Heart left ventricle (tissue), 16 donors: Measurements from ENCODE around the gene MAG. TPM values are rescaled to one million over a fixed set of nuclear protein-coding genes. Genes with fewer than 3 reads are reported as not detected.

Experiments used
- ATAC-seq, 4 donors: fragments of 200-7000 bp; cut with Tn5 transposase; one replicate each; pipeline ENCODE4 v1.9.1; 2020 to 2022; ENCODE audit warnings: moderate library complexity in 4 of 4, mild to moderate bottlenecking in 3 of 4, moderate number of reproducible peaks in 1 of 4
- DNase-seq, 5 donors: peaks; one replicate each; pipeline ENCODE4 v3.0.0-alpha.2; 2020
- H3K27ac ChIP-seq, 12 donors: fragments of 200-600 bp; sonication (generic) in 4 of 12; one replicate each; pipeline versions ENCODE4 v1.5.0 to v1.8.0; 2016 to 2022; ENCODE audit warnings: mild to moderate bottlenecking in 2 of 12
- H3K27me3 ChIP-seq, 9 donors: fragments of 200-600 bp; sonication (generic) in 2 of 9; one replicate each; pipeline versions ENCODE4 v1.5.1 to v1.8.0; 2016 to 2022; ENCODE audit warnings: mild to moderate bottlenecking in 3 of 9
- H3K36me3 ChIP-seq, 9 donors: fragments of 200-600 bp; sonication (generic) in 2 of 9; one replicate each; pipeline versions ENCODE4 v1.5.0 to v1.8.0; 2018 to 2022; ENCODE audit warnings: mild to moderate bottlenecking in 2 of 9
- H3K4me1 ChIP-seq, 12 donors: fragments of 200-600 bp; sonication (generic) in 4 of 12; one replicate each; pipeline versions ENCODE4 v1.5.0 to v1.8.0; 2016 to 2022; ENCODE audit warnings: mild to moderate bottlenecking in 3 of 12
- H3K4me3 ChIP-seq, 12 donors: fragments of 200-600 bp; sonication (generic) in 4 of 12; one replicate each; pipeline versions ENCODE4 v1.5.0 to v1.8.0; 2017 to 2022; ENCODE audit warnings: mild to moderate bottlenecking in 9 of 12, moderate library complexity in 4 of 12
- H3K9me3 ChIP-seq, 12 donors: fragments of 200-600 bp; sonication (generic) in 4 of 12; one replicate each; pipeline versions ENCODE4 v1.5.0 to v1.8.0; 2016 to 2022; ENCODE audit warnings: mild to moderate bottlenecking in 1 of 12
- CTCF ChIP-seq, 12 donors: fragments of 200-600 bp; sonication (generic) in 4 of 12; IDR thresholded peaks; one replicate each; pipeline versions ENCODE4 v1.5.0 to v1.8.0; 2018 to 2022; ENCODE audit warnings: antibody characterized with exemption in 12 of 12, mild to moderate bottlenecking in 5 of 12
- POLR2A ChIP-seq, 2 donors: fragments of 450-650 bp; IDR thresholded peaks; one replicate each; pipeline ENCODE4 v1.6.1; 2017; ENCODE audit warnings: antibody characterized with exemption in 2 of 2, mild to moderate bottlenecking in 2 of 2, moderate library complexity in 2 of 2
- WGBS, 4 donors: extraction: QIAGEN DNeasy Blood & Tissue Kit in 2 of 4; methylation state at CpG; one replicate each; pipeline versions ENCODE4 v1.1.5 to v1.1.7; 2013 to 2018; 5-methylcytosine and 5-hydroxymethylcytosine counted together
- intact Hi-C, 10 donors: fragments of 100-400 bp; cut with DNase I; formaldehyde crosslinking; loops; one replicate each; pipeline versions ENCODE4 v1.11.1 to v1.14.2; 2022
- polyA plus RNA-seq, 2 donors: library from polyadenylated mRNA; stranded (reverse); fragments of 200-250 nt; gene quantifications; one replicate each; pipeline ENCODE4 v1.2.3, GENCODE V29; 2013
- total RNA-seq, 9 donors: library from RNA; depleted of rRNA in 2 of 9; stranded (reverse); fragments of >200 nt in 2 of 9; fragmentation: NEBNext Ultra II Directional in 3 of 9; extraction: Animal tissue kit (Norgen Biotek cat#: 25700) in 3 of 9; gene quantifications; one replicate each; pipeline versions ENCODE4 v1.1.0 to v1.2.4, GENCODE V29; 2016 to 2023
- donor health status: ischemic (EF 13 %, LVEDD 7.1; RV severe dilation, severe dysfunction).
- donor health status: healthy with polysubstance abuse.
- donor health status: DM: no; HTN: yes; CAD: no.
- donor health status: DM: no; HTN: no; CAD: no.
- donor health status: ischemic (EF 25% LVEDD 6.9; RV normal size, moderate dysfunction).
- donor health status: ischemic (EF 25% LVEDD 5.7; RV mildly dilated, moderate dysfunction).
- donor health status: healthy.
- donor health status: DM: yes; HTN: yes; CAD: no.
- donor health status: ischemic (EF 35%, LVEDD 5.7; RV mildly dilated, moderate dysfunction).
- donor health status: nonischemic (EF 11% LVEDD 7.7; RV severe dilation, severe dysfunction).
- donor health status: DM: yes; HTN: yes; CAD: no.
- donor health status: PGD.
- donor health status: ischemic (EF 29% LVEDD 5.4; RV normal size, mild dysfunction).
- donor health status: nonischemic (EF 23%, LVEDD 6.1; RV moderate dilation, normal function).

The MAG gene
- total and polyA plus RNA-seq, 11 donors: 0.30 to 0.72 TPM; not detected in 9

- no peak for TF ChIP-seq CTCF (IDR thresholded peaks at IDR 0.05)
- TF ChIP-seq POLR2A (IDR thresholded peaks at IDR 0.05): no peak
- Histone ChIP-seq H3K9me3 (no peaks in the 10 kb centered on the region), H3K36me3 (peaks cover 5 to 86% (median 81%) of the 10 kb centered on the region in 9 donors), H3K27ac (no peak overlapping the region), H3K4me3 (no peak overlapping the region), H3K4me1 (peaks cover 0 to 33% (median 6%) of the 10 kb centered on the region in 12 donors), H3K27me3 (no peaks in the 10 kb centered on the region)
- intact Hi-C loops: loop anchor here in 3 of 10 donors (5.0 kb wide), 2 partner anchors 131 to 224 kb away; partner anchors contain the start of gene FXYD7 (in 1 of the 3)
- no peak for ATAC-seq
- DNase-seq: no peak
- 77 to 87% (median 78%) methylated on average over 14 of the region's 14 CpGs for WGBS, 4 donors
Observed at GRCh38 chr19:35273686-35274259, 18.2 kb upstream of the MAG start.

- Histone ChIP-seq H3K9me3 (no peaks in the 10 kb centered on the region), H3K27me3 (no peaks in the 10 kb centered on the region), H3K27ac (no peak overlapping the region), H3K4me3 (no peak overlapping the region), H3K36me3 (peaks cover 5 to 92% (median 86%) of the 10 kb centered on the region in 9 donors), H3K4me1 (peaks cover 0 to 33% (median 6%) of the 10 kb centered on the region in 12 donors)
- DNase-seq: no peak
- WGBS, 4 donors: 61 to 85% (median 69%) methylated on average over 5 of the region's 5 CpGs
- TF ChIP-seq POLR2A (IDR thresholded peaks at IDR 0.05) (no peak), CTCF (IDR thresholded peaks at IDR 0.05) (no peak)
- intact Hi-C loops: loop anchor here in 3 of 10 donors (5.0 kb wide), 2 partner anchors 132 to 223 kb away; partner anchors contain the start of gene FXYD7 (in 1 of the 3)
- no peak for ATAC-seq
Observed at GRCh38 chr19:35274323-35274722, 17.6 kb upstream of the MAG start.

- 91 to 96% (median 94%) methylated on average over 24 to 28 of the region's 28 CpGs for WGBS, 4 donors
- no peak for ATAC-seq
- H3K4me3 ChIP-seq: no peak overlapping the region
- H3K27ac ChIP-seq: no peak overlapping the region
- intact Hi-C loops: no loop called here
- TF ChIP-seq POLR2A (IDR thresholded peaks at IDR 0.05): no peak
- TF ChIP-seq CTCF (IDR thresholded peaks at IDR 0.05): no peak
- no peak for DNase-seq
- peaks cover 0 to 80% (median 76%) of the 10 kb centered on the region in 9 donors for H3K36me3 ChIP-seq
- H3K9me3 ChIP-seq: no peaks in the 10 kb centered on the region
- H3K27me3 ChIP-seq: no peaks in the 10 kb centered on the region
- peaks cover 0 to 21% (median 0%) of the 10 kb centered on the region in 12 donors for H3K4me1 ChIP-seq
Observed at GRCh38 chr19:35276706-35277281, 15.2 kb upstream of the MAG start.

GRCh38 chr19:35278578-35279284 is 13.2 kb upstream of the MAG start:
- peaks cover 0 to 20% (median 0%) of the 10 kb centered on the region in 12 donors for H3K4me1 ChIP-seq
- intact Hi-C loops: no loop called here
- no peak overlapping the region for H3K27ac ChIP-seq
- H3K27me3 ChIP-seq: peaks cover 0 to 7% (median 0%) of the 10 kb centered on the region in 9 donors
- DNase-seq (no peak), ATAC-seq (no peak)
- TF ChIP-seq CTCF (IDR thresholded peaks at IDR 0.05) (no peak), POLR2A (IDR thresholded peaks at IDR 0.05) (no peak)
- peaks cover 0 to 62% (median 57%) of the 10 kb centered on the region in 9 donors for H3K36me3 ChIP-seq
- no peaks in the 10 kb centered on the region for H3K9me3 ChIP-seq
- WGBS, 4 donors: 91 to 94% (median 92%) methylated on average over 35 to 45 of the region's 45 CpGs
- no peak overlapping the region for H3K4me3 ChIP-seq
